Uterus (tissue), 4 donors: ENCODE data around the gene CNIH2. TPM values are rescaled to one million over a fixed set of nuclear protein-coding genes. Genes with fewer than 3 reads are reported as not detected.

ENCODE experiments used
- DNase-seq, 2 donors: peaks; one replicate each; pipeline ENCODE4 v3.0.0-alpha.2; 2019 to 2020
- H3K27ac ChIP-seq, 2 donors: fragments of 200-600 bp; sonication (generic); 1 replicate in 1 of 2; 2 replicates in 1 of 2; pipeline ENCODE4 v1.5.1; 2016 to 2018
- H3K27me3 ChIP-seq, 2 donors: fragments of 200-600 bp; sonication (generic); one replicate each; pipeline ENCODE4 v1.5.1; 2018 to 2019; ENCODE audit warnings: control low read depth in 1 of 2
- H3K36me3 ChIP-seq, 2 donors: fragments of 200-600 bp; sonication (generic); one replicate each; pipeline ENCODE4 v1.5.1; 2019; ENCODE audit warnings: control low read depth in 1 of 2
- H3K4me1 ChIP-seq, 2 donors: fragments of 200-600 bp; sonication (generic); one replicate each; pipeline ENCODE4 v1.5.1; 2018 to 2019; ENCODE audit warnings: control low read depth in 1 of 2
- H3K4me3 ChIP-seq, 2 donors: fragments of 200-600 bp; sonication (generic); 1 replicate in 1 of 2; 2 replicates in 1 of 2; pipeline ENCODE4 v1.5.1; 2018 to 2019; ENCODE audit warnings: mild to moderate bottlenecking in 1 of 2
- H3K9me3 ChIP-seq, 2 donors: fragments of 200-600 bp; sonication (generic); one replicate each; pipeline ENCODE4 v1.5.1; 2019; ENCODE audit warnings: control low read depth in 1 of 2
- POLR2A ChIP-seq, 2 donors: fragments of 450-650 bp; IDR thresholded peaks; one replicate each; pipeline ENCODE4 v1.6.1; 2016; ENCODE audit warnings: antibody characterized with exemption in 2 of 2, mild to moderate bottlenecking in 1 of 2, moderate library complexity in 1 of 2
- intact Hi-C: fragments of 100-400 bp; cut with DNase I; formaldehyde crosslinking; loops from one replicate; pipeline ENCODE4 v1.15.1; 2023; ENCODE audit warnings: low total_unique reads
- total RNA-seq, 4 donors: library from RNA; depleted of rRNA in 3 of 4; stranded (reverse); fragments of >200 nt in 3 of 4; gene quantifications; one replicate each; pipeline versions ENCODE4 v1.1.0 to v1.2.4, GENCODE V29; 2014 to 2023
- TF ChIP-seq, protein P1 (sequence below), 4 experiments: fragments of 200-600 bp in 2 of 4; fragments of 450-650 bp in 2 of 4; sonication (generic) in 2 of 4; IDR thresholded peaks; one replicate each; pipeline ENCODE4 v1.5.1; 2016 to 2019; ENCODE audit warnings: antibody characterized with exemption in 4 of 4, mild to moderate bottlenecking in 2 of 4, moderate library complexity in 1 of 4
- donor health status: DM: yes; HTN: yes; CAD: no.

CNIH2 gene
- total RNA-seq, 4 donors from 2014 or later, result 1.2 to 1.5 TPM; not detected in 2

DNA sequence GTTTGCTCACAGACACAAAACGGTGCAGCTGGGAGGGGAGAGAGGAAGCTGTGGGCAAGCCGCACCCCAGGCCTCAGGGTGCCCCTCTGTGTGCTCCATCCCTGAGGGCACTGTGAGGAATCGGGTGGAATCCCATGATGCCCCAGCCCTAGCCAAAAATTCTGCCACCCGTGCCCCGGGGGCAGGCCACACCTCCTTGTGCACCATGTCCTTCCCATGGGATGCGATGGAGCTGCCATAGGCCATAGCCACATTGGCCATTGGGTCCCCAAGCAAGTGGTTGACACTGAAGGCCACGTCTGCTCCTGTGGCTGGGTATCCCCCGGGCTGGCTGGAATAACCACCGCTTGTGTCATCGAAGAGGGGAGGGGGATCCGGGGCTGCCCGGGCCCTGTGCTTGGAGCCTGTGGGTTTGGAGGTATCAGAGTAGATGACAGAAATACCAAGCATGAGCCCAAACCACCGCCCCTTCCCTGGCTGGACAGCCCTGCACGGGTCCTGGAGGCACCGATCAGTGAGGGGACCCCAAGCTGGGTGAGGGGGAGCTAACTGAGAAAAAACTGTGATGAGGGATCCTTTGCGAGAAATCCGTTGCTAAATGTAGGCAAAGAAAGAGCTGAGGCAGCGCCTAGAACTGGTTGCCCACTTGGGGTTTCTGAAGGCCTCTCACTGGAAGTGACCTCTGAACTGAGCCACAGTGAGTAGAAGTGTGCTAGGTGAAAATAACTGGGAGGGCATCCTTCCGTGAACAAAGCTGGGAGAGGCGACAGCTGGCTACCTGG is 10.1 kb downstream of the CNIH2 start:
- Histone ChIP-seq H3K4me3 (peak overlapping the region; percentile 84 to 96), H3K36me3 (no peaks in the 10 kb centered on the region), H3K27me3 (peaks cover 4 to 7% of the 10 kb centered on the region in 2 donors), H3K27ac (peak overlapping the region; percentile 81 to 98), H3K4me1 (peaks cover 0 to 19% of the 10 kb centered on the region in 2 donors), H3K9me3 (no peaks in the 10 kb centered on the region)
- intact Hi-C loops, result loop anchor here (10.0 kb wide), 1 partner anchor 63 kb away; no protein-coding TSS in a partner anchor
- TF ChIP-seq, protein P1, sequence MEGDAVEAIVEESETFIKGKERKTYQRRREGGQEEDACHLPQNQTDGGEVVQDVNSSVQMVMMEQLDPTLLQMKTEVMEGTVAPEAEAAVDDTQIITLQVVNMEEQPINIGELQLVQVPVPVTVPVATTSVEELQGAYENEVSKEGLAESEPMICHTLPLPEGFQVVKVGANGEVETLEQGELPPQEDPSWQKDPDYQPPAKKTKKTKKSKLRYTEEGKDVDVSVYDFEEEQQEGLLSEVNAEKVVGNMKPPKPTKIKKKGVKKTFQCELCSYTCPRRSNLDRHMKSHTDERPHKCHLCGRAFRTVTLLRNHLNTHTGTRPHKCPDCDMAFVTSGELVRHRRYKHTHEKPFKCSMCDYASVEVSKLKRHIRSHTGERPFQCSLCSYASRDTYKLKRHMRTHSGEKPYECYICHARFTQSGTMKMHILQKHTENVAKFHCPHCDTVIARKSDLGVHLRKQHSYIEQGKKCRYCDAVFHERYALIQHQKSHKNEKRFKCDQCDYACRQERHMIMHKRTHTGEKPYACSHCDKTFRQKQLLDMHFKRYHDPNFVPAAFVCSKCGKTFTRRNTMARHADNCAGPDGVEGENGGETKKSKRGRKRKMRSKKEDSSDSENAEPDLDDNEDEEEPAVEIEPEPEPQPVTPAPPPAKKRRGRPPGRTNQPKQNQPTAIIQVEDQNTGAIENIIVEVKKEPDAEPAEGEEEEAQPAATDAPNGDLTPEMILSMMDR (IDR thresholded peaks at IDR 0.05), result no peak
- TF ChIP-seq POLR2A (IDR thresholded peaks at IDR 0.05), result no peak
- DNase-seq, result no peak

GRCh38 chr11:66288671-66289547 is 10.9 kb downstream of the CNIH2 start, which contains the start of gene YIF1A:
TSS of gene YIF1A (minus strand) at chr11:66289143. CDS start at chr11:66288985, 158 bp downstream.
- peak within 1 kb of the TSS; percentile 86 to 98 for H3K27ac ChIP-seq
- H3K36me3 ChIP-seq, result no peaks in the 10 kb centered on the region
- intact Hi-C loops, result loop anchor here (10.0 kb wide), 1 partner anchor 64 kb away; no protein-coding TSS in a partner anchor
- peak within 1 kb of the TSS; percentile 84 to 96 for H3K4me3 ChIP-seq
- peak; percentile 94 to 98 for TF ChIP-seq POLR2A (IDR thresholded peaks at IDR 0.05)
- TF ChIP-seq, protein P1 (IDR thresholded peaks at IDR 0.05), result peak in 1 of 4 experiments; percentile 21
- peaks cover 0 to 19% of the 10 kb centered on the region in 2 donors for H3K4me1 ChIP-seq
- peaks cover 7 to 12% of the 10 kb centered on the region in 2 donors for H3K27me3 ChIP-seq
- H3K9me3 ChIP-seq, result no peaks in the 10 kb centered on the region
- peak; percentile 98 to 99 for DNase-seq

DNA sequence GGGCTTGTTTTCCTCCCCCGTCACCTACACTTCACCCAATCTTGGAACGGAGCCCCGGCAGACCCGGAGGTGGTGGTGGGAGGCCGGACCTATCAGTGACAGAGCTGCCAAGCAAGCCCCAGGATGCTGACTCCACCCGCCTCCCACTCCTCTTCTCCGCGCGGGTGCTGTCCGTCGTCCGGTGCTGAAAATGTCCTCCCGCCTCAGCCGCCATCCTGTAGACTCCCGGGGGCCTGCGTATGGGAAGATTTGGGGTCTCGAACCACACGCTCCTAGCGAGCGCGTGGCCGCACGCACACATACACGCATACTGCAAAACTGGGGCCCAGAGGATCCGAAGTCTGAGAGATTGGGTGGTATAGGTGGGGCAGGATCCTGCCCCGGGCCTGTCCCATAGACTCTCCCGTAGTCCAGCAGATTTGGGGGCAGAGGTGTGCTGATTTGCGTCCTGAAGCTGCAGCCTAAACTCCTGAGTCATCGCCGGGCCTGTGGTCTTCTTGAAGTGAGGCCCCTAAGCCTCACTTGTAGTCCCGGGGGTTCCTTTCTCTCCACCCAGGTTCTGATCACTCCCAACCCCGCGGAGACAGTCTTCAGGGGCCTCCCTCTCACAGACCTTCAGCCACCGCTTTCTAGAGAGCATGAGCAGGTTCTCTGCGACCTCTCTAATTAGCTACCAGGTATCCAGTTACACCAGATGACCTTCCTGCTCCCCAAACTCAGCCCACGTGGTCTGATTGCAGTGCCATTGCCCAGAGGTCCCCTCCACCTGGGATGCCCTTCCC is 11.8 kb downstream of the CNIH2 start:
- TF ChIP-seq, protein P1 (IDR thresholded peaks at IDR 0.05), result peak in 1 of 4 experiments; percentile 13
- TF ChIP-seq POLR2A (IDR thresholded peaks at IDR 0.05), result no peak
- Histone ChIP-seq H3K4me3 (peak overlapping the region; percentile 84 to 96), H3K27ac (peak overlapping the region; percentile 86 to 98), H3K4me1 (peaks cover 0 to 19% of the 10 kb centered on the region in 2 donors), H3K9me3 (no peaks in the 10 kb centered on the region), H3K36me3 (no peaks in the 10 kb centered on the region), H3K27me3 (peaks cover 7 to 13% of the 10 kb centered on the region in 2 donors)
- intact Hi-C loops, result loop anchor here (10.0 kb wide), 1 partner anchor 65 kb away; no protein-coding TSS in a partner anchor
- DNase-seq, result no peak

GRCh38 chr11:66290330-66290621 is 12.3 kb downstream of the CNIH2 start:
- DNase-seq, result no peak
- H3K27me3 ChIP-seq, result peaks cover 7 to 13% of the 10 kb centered on the region in 2 donors
- TF ChIP-seq, protein P1 (IDR thresholded peaks at IDR 0.05), result no peak
- no peak for TF ChIP-seq POLR2A (IDR thresholded peaks at IDR 0.05)
- peaks cover 0 to 19% of the 10 kb centered on the region in 2 donors for H3K4me1 ChIP-seq
- no peak overlapping the region for H3K27ac ChIP-seq
- H3K9me3 ChIP-seq, result no peaks in the 10 kb centered on the region
- intact Hi-C loops, result no loop called here
- H3K4me3 ChIP-seq, result no peak overlapping the region
- H3K36me3 ChIP-seq, result no peaks in the 10 kb centered on the region
